Measurements from ENCODE around the gene KBTBD3.
"Not testable (repeated sequence)": the region's sequence is repeated elsewhere in the genome, so short reads cannot be mapped to it uniquely, and the experiment has no call there.

KBTBD3 gene

GRCh38 chr11:106003094-106003493, 74.1 kb downstream of the KBTBD3 start:
- not testable (repeated sequence) for DNase-seq (ENCODE audit: low spot score)

DNA sequence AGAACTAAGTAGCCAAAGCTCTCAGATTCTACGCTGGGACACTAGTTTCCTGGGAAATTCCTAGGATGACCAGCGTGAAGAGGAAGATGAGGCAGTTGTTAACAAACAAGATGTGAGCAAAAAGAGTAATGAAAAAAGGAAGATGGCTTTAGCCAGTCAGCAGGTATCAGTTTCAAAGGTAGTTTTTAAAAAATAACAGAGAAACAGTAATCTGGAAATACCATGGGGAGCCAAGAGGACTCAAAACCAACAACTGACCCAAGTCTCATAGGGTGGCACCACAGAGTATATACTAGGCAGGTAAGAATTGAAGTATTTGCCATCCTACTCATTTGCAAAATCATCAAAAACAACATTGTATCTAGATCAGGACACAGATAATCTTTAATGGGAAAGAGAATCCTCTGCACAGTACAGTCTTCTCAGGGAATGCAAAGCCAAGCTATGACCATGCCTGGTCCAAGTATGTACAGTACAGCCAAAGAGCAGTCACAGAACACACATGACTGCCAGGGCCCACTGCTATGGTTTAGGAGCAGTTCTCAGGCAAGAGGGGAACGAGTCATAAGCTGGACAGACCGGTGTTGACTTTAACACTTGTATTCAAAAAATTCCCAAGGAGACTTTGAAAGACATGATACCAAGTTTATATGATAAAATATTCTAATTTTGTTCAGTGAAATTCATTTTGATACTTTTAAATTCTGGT, 75.7 kb downstream of the KBTBD3 start:
- DNase-seq (ENCODE audit: low spot score) = no peak
